ENCODE measurements around the gene KIN.
"Not testable (repeated sequence)": the region's sequence is repeated elsewhere in the genome, so short reads cannot be mapped to it uniquely, and the experiment has no call there.

KIN gene

DNA sequence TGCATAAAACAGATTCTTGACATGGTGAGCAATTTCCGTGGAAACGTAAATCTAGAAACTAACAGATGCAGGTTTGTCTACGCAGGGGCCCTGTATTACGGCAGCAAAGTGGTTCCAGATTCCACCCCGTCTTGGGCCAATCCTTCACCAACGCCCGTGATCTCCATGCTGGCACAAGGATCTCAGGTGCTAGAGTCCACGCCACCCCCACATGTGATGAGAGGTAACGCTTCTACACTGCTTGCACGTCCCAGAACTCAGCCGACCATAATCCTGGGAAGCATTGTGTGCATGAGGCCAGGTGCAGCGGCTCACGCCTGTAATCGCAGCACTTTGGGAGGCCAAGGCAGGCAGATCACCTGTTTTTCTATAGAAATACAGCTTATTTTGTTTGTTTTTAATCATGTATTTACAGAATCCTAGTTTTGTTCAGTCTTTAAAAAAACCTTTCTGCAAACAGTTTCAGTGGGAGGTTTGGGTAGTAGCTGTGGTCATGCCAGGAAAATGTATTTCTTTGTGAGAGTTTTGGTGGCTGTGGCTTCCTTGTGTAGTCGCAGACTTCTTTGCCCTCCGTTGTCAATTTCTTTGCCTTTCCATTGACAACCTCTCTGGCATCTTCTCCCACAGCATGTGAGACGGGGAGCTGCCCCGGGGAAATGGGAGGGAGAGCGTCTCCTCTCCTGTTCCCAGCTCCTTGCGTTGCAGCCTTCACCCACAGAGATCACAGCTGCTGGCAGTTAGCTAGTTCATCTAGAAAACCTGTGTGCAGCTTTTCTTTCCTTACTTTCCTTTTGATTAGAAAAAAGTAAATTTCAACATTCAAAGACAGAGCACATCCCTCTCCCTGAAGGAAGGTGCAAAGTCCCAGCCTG lies 49.0 kb downstream of the KIN start:
- DNase-seq, result no peak

DNA sequence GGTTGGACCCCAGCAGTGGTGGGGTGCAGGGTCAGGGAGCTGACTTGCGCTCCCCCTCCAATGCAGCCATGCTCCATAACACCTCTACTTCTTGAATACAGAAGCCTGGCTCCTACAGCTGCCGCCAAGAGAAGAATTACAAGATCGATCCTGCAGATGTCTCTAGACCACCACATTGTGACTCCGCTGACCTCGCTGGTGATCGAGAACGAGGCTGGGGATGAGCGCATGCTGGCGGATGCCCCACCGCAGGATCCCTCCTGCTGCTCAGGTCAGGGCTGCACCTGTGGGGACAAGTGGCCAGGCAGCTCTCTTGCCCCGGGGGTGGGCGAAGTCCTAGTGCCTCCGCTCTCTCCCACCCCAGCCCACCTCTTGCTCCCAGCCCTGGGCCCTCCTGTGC lies 53.0 kb downstream of the KIN start:
- DNase-seq, result no peak

DNA sequence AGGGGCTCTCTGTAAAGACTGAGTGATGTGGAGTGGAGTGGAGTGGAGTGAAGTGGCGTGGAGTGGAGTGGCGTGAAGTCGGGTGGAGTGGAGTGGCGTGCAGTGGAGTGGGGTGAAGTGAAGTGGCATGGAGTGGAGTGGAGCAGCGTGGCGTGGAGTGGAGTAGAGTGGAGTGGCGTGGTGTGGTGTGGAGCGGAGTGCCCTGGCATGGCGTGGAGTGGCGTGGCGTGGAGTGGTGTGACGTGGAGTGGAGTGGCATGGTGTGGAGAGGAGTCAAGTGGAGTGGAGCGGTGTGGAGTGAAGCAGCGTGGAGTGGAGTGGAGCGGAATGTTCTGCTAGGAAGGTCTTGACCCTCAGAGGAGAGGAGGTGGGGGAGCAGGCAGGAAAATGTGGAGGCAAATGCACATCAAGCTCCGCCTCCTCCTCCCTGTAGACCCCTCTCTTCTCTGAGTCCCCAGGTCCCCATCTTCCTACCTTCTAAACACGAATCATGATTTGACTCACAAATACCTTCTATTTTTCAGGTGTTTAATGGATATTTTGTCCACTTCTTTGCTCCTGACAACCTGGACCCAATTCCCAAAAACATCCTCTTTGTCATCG lies 64.8 kb downstream of the KIN start:
- DNase-seq, result no peak

DNA sequence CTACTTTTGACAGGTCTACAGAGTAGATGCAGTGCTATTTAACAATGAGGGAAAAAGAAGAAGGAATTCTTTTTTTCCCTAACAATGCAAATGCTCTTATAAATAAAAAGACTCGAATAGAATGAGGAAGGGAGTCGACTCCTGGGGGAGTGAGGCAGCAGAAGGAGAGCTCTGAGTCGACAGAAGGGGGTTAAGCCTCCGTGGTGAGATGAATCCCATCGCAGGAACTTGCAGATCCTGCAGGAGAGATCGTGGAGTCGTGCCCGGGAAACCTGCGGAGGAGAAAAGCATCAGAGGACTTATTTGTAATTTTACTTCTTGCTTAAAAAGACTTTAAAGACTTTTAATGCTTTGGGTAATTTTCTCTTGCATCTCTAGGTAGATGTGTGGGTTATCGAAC lies 67.3 kb downstream of the KIN start:
- DNase-seq, result no peak

DNA sequence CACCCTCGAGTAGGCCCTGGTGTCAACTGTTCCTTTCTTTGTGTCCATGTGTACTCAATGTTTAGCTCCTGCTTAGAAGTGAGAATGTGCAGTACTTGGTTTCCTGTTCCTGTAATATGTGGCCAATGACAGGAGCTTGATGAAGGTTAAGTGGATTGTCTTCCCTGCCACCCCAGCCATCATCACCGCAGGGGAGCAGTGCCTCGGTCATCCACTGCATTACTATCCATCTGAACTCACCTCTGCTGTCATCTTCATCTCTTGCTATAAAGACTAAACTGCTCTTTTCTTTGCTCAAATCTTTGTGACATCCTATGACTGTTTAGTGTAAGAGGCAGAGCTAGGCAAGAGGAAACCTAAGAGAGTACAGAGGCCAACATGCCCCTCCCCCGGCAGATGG lies 69.1 kb downstream of the KIN start:
- no peak for DNase-seq

DNA sequence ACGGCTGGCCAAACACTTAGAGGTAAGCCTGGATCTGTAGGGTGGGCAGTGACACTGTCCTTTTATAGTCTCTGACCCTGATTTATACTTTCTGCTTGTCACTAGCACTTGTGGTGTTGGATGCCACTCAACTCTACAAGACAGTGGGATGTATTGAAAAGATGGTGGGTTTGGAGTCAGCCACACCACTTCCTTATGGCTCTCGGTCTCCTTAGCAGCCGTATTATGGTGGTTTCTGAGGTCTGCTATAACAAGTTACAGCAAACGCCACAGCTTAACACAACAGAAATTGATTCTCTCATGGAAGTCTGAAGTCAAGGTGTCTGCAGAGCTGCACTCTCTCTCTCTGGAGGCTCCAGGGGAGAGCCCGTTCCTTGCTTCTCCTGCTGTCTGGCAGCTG lies 70.0 kb downstream of the KIN start:
- DNase-seq, result no peak

DNA sequence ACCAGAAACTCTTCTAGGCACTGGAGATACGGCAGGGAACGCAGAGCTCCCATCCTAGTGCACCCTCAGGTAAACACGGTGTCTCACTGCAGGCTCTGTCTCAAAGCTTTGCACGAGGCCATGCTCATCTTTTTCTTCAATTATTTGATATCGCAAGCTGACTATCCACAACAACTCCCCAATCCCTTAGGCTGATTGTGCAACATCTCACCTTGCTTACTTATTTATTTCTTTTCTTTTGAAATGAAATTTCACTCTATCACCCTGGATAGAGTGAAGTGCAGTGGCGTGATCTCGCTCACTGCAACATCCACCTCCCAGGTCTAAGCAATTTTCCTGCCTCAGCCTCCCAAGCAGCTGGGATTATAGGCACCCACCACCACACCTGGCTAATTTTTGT lies 72.3 kb downstream of the KIN start:
- DNase-seq, result no peak

DNA sequence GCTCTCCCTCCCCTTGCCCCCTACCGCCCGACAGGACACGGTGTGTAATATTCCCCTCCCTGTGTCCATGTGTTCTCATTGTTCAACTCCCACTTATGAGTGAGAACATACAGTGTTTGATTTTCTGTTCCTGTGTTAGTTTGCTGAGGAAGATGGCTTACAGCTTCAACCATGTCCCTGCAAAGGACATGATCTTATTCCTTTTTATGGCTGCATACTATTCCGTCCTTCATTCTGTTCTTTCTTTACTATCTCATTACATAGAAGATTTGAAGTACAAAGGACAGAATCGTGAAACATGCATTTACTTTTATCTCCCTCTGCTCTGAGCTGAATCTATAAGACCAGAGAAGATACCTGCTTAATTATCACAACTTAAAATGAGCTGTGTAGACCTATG lies 76.7 kb downstream of the KIN start:
- DNase-seq, result not testable (repeated sequence)

DNA sequence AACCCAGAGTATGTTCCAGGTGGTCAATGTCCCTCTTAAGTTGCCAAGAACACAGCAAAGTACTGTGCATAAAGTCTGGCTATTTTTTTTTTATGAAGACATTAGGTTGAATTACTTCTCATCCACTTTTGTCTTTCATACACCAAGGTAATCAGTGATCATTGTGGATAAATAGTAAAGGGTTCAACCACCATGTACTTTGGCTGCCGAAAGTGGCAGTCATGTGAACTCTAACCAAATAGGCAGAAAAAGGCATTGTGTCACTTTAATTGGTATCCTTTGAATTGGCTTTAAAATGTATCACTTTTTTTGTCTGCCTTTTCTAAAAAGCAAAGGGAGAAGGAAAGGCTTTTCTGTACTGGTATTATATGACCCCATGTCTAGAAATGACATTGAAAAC lies 77.3 kb downstream of the KIN start:
- no peak for DNase-seq

DNA sequence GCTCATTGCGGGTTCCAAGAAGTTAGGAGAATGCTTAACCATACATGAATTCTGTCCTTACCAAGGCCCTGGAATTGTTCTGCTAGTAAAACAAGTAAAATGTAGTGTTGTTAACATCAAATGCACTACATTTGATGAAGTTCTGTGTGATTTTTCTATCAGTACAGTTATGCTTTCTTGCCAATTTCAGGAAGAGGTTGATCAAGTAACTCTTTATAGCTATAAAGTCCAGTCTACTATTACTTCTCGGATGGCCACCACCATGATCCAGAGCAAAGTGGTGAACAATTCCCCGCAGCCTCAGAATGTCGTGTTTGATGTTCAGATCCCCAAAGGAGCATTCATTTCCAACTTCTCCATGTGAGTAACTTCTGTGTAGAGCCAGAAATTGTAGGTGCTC lies 79.0 kb downstream of the KIN start:
- no peak for DNase-seq

DNA sequence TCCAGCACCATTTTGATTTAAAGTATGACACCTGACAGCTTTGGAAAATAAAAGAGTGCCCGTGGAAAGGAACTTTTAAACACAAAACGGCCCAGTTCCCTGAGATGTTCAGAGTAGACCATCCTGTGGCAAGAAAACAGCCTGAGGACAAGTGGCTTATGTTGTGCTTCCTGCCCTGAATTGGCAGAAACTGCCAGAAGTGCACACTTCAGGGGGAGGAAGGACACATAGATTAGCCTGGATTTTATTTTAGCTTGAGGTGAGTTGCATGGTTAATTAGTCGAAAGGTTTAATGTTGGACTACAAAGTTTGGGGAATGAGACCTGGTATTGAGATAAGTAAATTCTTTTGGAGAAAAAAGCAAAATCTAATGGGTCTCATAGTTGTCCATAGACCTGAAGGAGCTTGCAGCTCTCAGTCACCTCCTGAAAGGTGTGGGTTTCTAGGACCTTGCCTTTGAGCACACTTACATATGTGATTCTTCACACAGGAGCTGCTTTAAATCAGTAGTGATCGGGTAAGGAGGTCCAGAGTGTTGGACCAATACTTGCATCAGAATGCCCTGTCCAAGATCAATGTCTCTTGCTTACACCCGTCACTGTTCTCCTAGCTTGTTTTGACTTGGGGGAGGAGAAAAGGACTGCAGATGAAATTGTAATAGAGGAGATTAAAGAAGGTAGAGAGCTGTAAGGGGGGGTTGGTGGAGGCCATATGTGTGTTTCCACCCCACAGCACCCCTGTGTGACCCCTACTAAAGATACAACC lies 79.8 kb downstream of the KIN start:
- DNase-seq, result no peak

DNA sequence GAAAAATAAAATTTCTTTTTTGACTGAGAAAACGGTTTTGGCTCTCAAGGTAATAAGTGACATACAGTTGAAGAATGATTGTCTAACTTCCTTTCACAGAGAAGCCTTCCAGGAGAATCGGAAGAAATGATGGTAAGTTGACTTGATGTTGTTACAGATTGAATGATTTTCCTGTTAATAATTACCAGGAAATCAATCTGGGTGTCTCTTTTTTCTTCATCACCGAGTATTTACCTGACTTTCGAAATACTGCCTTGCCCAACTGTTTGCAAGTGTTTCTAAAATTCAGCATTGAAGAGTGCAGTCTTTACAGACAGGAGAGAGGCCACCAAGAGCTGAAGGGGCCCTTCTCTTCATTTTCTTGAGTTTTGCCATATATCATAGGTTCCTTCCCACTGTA lies 80.7 kb downstream of the KIN start:
- no peak for DNase-seq

DNA sequence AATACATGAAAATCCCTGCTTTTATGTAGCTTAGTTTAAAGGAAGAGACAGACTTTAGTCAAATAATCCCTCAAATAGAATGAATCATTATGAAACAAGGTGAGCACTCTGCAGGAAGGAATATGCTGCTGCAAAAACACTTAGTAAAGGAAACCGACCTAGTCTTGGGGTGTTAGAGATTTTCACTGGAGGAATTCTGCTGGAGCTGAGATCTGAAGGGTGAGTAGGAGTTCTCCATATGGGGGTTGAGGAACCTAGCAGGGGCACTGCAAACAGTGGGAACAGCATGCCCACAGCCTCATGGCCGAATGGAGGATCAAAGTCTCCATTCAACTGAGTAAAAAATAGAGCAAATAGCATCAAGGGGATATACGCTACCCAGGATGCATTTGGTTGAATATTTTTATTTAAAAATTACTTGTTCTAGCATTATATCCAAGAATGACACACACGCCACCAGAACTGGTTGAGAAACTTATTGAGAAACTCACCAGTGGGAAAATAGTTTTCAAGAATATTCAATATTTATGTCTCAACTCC lies 81.2 kb downstream of the KIN start:
- DNase-seq, result no peak

DNA sequence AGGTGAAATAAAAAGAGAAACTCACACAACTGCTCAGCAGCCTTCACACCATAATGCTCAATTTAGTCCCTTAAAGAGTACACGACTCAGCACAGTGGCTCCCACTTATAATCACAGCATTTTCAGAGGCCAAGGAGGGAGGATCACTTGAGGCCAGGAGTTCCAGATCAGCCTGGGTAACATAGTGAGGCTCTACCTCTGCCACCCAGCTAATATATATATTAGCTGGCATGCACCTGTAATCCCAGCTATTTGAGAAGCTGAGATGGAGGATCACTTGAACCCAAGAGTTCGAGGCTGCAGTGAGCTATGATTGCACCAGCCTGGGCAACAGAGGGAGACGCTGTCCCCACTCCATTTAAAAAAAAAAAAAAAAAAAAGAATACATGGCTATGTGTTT lies 82.5 kb downstream of the KIN start:
- DNase-seq, result no peak

DNA sequence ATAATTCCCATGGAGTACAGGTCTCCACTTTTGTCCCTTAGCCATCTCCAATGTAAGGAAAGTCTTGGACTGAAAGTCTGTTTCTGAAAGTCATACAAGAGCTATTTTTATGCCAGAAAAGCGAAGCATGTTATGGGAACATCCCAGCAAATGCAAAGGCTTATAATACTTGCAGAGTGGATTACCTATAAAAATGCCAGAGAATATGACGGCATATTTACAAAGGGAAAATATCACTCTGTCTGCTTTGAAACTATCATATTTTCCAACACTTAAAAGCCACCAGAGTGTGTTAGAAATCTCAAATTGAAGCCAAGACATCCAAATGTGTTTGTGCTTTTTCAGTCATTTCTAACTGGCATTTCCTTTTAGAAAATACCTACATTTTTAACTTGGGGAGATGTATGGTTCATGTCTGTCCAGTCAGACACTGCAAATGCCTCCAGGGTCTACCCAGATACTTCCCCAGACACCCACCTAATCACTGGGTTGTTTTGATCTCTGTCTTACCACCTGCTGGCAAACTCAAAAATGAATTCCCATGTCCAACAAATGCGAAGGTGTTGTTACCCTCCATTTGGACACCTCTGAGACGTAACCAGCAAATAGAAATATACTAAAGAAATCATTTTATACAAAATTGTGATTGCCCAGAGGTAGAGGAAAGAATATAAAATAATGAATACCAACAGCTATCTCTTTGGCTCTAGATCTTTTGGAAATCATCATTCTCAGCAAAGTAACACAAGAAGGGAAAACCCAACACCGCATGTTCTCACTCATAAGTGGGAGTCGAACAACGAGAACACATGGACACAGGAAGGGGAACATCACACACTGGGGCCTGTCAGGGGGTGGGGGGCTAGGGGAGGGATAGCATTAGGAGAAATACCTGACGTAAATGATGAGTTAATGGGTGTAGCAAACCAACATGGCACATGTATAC lies 83.4 kb downstream of the KIN start:
- DNase-seq, result no peak

DNA sequence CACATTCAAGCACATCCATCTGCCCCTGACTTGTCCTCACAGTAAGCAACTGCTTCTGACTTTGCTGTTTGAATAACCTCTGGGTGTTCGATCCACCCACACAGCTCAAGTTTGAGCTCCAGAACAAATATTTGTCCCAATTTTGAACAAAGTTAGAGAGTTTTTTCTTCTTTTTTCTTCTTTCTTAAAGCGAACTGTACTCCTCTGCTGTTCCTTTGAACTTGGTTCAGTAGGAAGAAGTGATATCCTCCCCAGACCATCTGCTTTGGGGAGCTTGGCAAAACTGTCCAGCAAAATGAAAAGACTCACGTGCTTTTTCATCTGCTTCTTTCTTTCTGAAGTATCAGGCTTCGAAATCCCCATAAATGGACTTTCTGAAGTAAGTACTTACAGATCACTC lies 84.7 kb downstream of the KIN start, which contains the start of gene ITIH2:
Gene ITIH2 (plus strand): TSS at position 177 of the 400 bp plus-strand sequence. CDS start 119 bp downstream, at position 296.
- no peak for DNase-seq

DNA sequence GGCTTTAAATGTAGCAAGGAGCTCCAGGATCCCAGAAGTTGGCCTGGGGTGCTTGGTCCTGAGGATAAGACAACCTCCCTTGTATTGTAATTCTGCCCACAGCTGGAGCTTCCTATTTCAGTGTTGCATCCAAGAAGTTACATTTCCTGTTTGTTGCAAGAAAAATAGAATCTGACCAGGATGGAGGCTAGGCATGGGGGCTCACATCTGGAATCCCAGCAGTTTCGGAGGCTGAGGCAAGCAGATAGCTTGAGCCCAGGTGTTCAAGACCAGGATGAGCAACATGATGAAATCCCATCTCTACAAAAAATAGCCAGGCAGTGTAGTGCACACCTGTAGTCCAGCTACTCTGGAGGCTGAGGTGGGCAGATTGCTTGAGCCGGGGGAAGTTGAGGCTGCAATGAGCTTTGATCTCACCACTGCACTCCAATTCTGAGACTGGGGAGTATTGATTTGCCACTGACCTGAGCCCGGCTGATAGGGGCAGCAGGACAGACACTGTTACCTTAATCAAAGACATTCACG lies 85.4 kb downstream of the KIN start:
- no peak for DNase-seq

DNA sequence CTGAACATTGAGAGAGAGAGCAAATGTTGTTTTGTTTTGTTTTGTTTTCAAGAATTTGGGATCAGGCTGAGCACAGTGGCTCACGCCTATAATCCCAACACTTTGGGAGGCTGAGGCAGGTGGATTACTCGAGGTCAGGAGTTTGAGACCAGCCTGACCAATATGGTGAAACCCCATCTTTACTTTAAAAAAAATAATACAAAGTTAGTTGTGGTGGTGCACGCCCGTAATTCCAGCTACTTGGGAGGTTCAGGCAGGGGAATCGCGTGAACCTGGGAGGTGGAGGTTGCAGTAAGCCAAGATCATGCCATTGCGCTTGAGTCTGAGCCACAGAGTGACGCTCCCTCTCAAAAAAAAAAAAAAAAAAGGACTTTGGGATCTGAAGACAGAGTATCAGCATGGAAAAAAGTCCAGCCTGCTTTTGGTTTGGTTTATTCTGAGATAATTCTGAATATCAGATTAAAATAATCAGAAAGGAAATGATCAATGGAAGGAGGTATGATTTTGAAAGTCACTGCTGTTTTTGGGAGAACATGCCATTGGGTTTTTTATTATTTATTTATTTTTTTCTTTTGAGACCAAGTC lies 86.5 kb downstream of the KIN start:
- no peak for DNase-seq

Data from anterior cingulate cortex (tissue), 58 donors.